Fibroblast of pulmonary artery (primary cell): ENCODE data around the gene KDM2B.
"Not testable (repeated sequence)": the region's sequence is repeated elsewhere in the genome, so short reads cannot be mapped to it uniquely, and the experiment has no call there.

Experiments used
- DNase-seq: peaks from one replicate; pipeline ENCODE4 v3.0.0-alpha.2; 2010; ENCODE audit warnings: low read depth
- H3K4me3 ChIP-seq: replicated peaks from 2 replicates; pipeline ENCODE4 v1.5.1; 2011; ENCODE audit warnings: low read depth, mild to moderate bottlenecking, control low read depth, low read length, moderate library complexity
- TF ChIP-seq, protein P1 (sequence below): IDR thresholded peaks from 2 replicates; pipeline ENCODE4 v1.5.1; 2011; ENCODE audit warnings: mild to moderate bottlenecking, control low read depth, low read length, inconsistent platforms; ENCODE audit errors: missing control alignments

KDM2B gene

GRCh38 chr12:121603581-121603980 lies 22.8 kb upstream of the KDM2B start:
- TF ChIP-seq, protein P1, sequence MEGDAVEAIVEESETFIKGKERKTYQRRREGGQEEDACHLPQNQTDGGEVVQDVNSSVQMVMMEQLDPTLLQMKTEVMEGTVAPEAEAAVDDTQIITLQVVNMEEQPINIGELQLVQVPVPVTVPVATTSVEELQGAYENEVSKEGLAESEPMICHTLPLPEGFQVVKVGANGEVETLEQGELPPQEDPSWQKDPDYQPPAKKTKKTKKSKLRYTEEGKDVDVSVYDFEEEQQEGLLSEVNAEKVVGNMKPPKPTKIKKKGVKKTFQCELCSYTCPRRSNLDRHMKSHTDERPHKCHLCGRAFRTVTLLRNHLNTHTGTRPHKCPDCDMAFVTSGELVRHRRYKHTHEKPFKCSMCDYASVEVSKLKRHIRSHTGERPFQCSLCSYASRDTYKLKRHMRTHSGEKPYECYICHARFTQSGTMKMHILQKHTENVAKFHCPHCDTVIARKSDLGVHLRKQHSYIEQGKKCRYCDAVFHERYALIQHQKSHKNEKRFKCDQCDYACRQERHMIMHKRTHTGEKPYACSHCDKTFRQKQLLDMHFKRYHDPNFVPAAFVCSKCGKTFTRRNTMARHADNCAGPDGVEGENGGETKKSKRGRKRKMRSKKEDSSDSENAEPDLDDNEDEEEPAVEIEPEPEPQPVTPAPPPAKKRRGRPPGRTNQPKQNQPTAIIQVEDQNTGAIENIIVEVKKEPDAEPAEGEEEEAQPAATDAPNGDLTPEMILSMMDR = no peak
- no peak overlapping the region for H3K4me3 ChIP-seq
- no peak for DNase-seq

DNA sequence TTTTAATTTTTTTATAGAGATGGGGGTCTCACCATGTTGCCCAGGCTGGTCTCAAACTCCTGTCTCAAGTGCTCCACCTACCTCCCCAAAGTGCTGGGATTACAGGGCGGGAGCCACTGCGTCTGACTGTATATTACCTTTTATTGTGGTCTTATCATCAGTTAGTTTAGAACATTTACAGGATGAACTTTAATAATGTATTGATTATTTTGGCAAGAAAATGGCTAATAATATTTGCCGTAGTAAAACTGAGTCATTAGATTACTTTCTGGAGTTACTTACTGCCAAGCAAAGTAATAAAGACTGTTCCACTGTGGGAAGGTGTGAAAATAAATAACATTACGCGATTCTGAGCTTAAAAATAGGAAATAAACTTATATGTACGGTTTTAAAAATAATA lies 21.9 kb upstream of the KDM2B start:
- H3K4me3 ChIP-seq = no peak overlapping the region
- DNase-seq = no peak
- TF ChIP-seq, protein P1 = no peak

GRCh38 chr12:121600702-121601336 lies 20.0 kb upstream of the KDM2B start:
- TF ChIP-seq, protein P1 = no peak
- DNase-seq = no peak
- H3K4me3 ChIP-seq = no peak overlapping the region

DNA sequence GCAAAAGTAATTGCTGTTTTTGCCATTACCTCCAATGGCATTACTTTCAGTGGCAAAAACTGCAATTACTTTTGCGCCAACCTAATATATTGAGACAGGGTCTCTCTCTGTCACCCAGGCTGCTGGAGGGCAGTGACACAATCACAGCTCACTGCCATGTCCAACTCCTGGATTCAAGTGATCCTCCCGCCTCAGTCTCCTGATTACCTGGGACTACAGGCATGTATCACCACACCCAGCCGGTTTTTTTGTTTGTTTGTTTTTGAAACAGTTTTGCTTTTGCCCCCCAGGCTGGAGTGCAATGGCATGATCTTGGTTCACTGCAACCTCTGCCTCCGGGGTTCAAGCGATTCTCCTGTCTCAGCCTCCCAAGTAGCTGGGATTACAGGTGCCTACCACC lies 15.7 kb upstream of the KDM2B start:
- TF ChIP-seq, protein P1 = no peak
- no peak for DNase-seq
- H3K4me3 ChIP-seq = no peak overlapping the region

DNA sequence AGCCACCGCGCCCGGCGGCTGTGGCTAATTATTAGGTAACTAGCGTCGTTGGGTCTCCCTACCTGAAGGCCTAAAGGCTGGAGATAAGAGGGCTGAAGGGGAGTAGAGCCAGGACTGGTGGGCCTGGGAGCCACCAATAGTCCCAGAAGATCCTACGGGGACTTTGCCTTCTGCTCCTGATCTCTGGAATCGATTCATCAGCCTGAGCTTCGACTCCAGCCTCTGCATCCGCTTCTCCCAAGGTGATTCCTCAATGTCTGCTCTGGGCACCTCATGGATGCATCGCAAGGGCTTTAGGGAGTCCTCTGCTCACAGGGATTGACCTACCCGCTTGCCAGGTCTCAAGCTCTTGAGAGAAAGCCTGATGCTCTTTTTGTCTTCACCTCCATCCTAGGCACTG lies 14.7 kb upstream of the KDM2B start:
- H3K4me3 ChIP-seq = no peak overlapping the region
- TF ChIP-seq, protein P1 = no peak
- DNase-seq = no peak

DNA sequence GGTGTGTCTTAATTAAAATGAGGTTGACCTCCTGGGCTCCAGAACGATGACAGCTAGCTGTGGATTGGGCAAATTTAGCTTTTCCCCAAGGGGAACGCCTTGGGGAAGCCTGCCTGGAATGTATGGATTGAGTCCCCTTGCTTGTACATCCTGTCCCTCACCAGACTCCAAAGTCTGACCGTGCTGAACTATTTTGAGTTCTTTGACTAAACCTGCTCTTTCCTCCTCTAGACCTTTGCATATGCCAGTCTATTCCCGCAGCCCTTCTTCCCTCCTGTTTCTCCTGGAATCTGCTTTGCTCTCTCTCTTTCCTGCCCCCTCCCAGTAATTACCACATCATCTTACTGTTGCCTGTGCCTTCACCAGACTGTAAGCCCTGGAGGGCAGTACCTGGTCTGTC lies 11.5 kb upstream of the KDM2B start:
- H3K4me3 ChIP-seq = no peak overlapping the region
- TF ChIP-seq, protein P1 = no peak
- DNase-seq = no peak

DNA sequence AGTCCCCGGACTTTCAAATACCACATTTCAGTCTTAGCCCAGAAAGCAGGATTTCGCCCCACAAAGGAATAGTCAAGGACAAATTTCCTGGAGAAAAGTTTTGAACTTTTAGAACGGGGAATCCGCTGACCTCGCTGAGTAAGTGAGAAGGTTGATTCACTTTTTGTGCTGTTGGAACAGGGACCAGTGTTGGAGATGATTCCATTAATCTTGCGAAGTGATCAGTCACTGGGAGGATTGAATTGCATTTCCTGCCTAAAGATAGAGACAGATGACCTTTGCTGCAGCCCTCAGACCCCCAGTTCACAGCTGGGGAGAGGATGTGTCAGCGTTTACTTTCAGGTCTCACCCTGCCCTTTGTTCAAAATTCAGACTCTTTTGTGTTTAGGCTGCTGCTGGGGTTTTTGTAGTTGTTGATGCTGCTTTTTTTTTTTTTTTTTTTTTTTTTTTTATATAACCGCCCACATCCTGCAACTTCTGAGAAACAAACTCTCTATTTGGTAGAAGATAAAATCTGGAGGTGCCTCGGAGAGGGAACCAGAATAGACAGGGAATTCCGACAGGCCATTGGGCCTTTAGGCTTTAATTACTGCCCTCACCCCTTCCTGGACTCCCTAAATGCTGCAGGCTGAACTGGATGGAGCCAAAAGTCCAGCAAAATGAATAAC lies 9.8 kb upstream of the KDM2B start:
- DNase-seq = peak; percentile 24
- H3K4me3 ChIP-seq = peak overlapping the region; percentile 32
- TF ChIP-seq, protein P1 = no peak

GRCh38 chr12:121584885-121585284 lies 4.1 kb upstream of the KDM2B start:
- DNase-seq, H3K4me3 ChIP-seq: not testable (repeated sequence)

GRCh38 chr12:121583334-121583661 lies 2.5 kb upstream of the KDM2B start:
- not testable (repeated sequence) for DNase-seq, H3K4me3 ChIP-seq
